OCI-LY7 (cell line): ENCODE data around the gene VPS54.

Experiments
- EZH2phosphoT487 ChIP-seq: fragments of 200-600 bp; sonication (generic); IDR thresholded peaks from 2 replicates; pipeline ENCODE4 v1.6.1; 2018; ENCODE audit warnings: low read depth, borderline replicate concordance, mild to moderate bottlenecking, mixed run types, antibody characterized with exemption, low read length, moderate library complexity, mixed read lengths
- TF ChIP-seq, protein P1 (sequence below): fragments of 200-600 bp; sonication (generic); conservative IDR thresholded peaks from 2 replicates; pipeline ENCODE4 v1.5.1; 2014; ENCODE audit warnings: mild to moderate bottlenecking, antibody characterized with exemption, low read length, moderate library complexity, mixed read lengths

DNA sequence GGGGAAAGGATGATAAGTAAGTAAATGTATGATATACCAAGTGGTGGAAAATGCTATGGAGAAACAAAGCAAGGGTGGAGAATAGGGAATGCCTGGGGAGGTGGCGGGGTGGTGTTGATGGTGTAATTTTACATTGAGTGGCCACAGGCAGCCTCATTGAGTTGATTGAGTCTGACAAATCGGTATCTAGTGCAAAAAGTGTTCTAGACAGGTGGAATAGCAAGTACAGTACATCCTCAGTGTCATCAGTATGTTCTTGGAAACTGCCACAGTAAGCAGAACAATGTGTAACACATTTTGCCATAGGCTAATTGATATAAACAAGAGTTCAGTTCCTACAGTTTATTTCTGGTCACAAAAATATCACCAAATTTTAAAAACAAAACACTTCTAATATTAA lies 131.2 kb downstream of the VPS54 start:
- TF ChIP-seq, protein P1, sequence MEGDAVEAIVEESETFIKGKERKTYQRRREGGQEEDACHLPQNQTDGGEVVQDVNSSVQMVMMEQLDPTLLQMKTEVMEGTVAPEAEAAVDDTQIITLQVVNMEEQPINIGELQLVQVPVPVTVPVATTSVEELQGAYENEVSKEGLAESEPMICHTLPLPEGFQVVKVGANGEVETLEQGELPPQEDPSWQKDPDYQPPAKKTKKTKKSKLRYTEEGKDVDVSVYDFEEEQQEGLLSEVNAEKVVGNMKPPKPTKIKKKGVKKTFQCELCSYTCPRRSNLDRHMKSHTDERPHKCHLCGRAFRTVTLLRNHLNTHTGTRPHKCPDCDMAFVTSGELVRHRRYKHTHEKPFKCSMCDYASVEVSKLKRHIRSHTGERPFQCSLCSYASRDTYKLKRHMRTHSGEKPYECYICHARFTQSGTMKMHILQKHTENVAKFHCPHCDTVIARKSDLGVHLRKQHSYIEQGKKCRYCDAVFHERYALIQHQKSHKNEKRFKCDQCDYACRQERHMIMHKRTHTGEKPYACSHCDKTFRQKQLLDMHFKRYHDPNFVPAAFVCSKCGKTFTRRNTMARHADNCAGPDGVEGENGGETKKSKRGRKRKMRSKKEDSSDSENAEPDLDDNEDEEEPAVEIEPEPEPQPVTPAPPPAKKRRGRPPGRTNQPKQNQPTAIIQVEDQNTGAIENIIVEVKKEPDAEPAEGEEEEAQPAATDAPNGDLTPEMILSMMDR, result no peak
- TF ChIP-seq EZH2phosphoT487, result no peak
